Measurements from ENCODE around the gene GPER1. TPM values are rescaled to one million over a fixed set of nuclear protein-coding genes. Genes with fewer than 3 reads are reported as not detected.

The GPER1 gene
- total RNA-seq, 1 experiment from 2014 or later = 1.2 TPM

GRCh38 chr7:1076184-1077072, 11.5 kb upstream of the GPER1 start (continued):
- TF ChIP-seq TCF7L2 (IDR thresholded peaks at IDR 0.05; ENCODE audit: borderline replicate concordance, extremely low read depth, insufficient read depth, insufficient read length) (no peak), SP1 (IDR thresholded peaks at IDR 0.05; ENCODE audit: low read depth) (no peak), CBX3 (IDR thresholded peaks at IDR 0.05; ENCODE audit: low read depth) (no peak), FOSL1 (IDR thresholded peaks at IDR 0.05; ENCODE audit: low read depth) (no peak), SRF (IDR thresholded peaks at IDR 0.05; ENCODE audit: low read depth) (no peak), RAD21 (IDR thresholded peaks at IDR 0.05; ENCODE audit: low read depth) (no peak)

- ChIA-PET POLR2A (no interaction called here), CTCF (interaction anchor here (1.1 kb wide), 1 partner anchor 9 kb away, joined by 3 read pairs; the partner anchor contains the start of gene GPER1), RAD21 (ENCODE audit: low non-redundant PET in 1 of 2, low total read pairs in 2 of 2, uncharacterized antibody in 2 of 2, unreplicated experiment in 2 of 2) (no interaction called here)
- no peaks in the 10 kb centered on the region for H3K27me3 ChIP-seq (ENCODE audit: insufficient read depth, low read length)
- no peak overlapping the region for H3K9ac ChIP-seq (ENCODE audit: low read length)
- H3K4me2 ChIP-seq (ENCODE audit: low read length) = no peak overlapping the region
- peaks cover 0 to 5% of the 10 kb centered on the region in 2 experiments; a peak in 2 of 4 replicates for H3K4me1 ChIP-seq (ENCODE audit: control insufficient read depth in 1 of 2, insufficient read depth in 2 of 2, low read length in 2 of 2)
- intact Hi-C loops (cut with micrococcal nuclease) = no loop called here
- no peak for ATAC-seq
- no peaks in the 10 kb centered on the region for H3K9me3 ChIP-seq (ENCODE audit: control insufficient read depth in 1 of 2, insufficient read depth in 1 of 2, low read depth in 1 of 2, low read length in 2 of 2)
- no TSS peak for BruUV-seq (replicated peaks)
- H4K20me1 ChIP-seq (ENCODE audit: insufficient read depth) = no peaks in the 10 kb centered on the region
- no peak for DNase-seq (ENCODE audit: low read depth, low spot score)
- no peak overlapping the region for H2AFZ ChIP-seq (ENCODE audit: low read depth, low read length, poor library complexity, severe bottlenecking)
- no peak overlapping the region for H3K27ac ChIP-seq (ENCODE audit: low read depth, low read length)
- H3K4me3 ChIP-seq (replicated peaks in 1 of 2; ENCODE audit: low read depth in 1 of 2, low read length in 2 of 2) = no peak overlapping the region
- no peaks in the 10 kb centered on the region for H3K9me2 ChIP-seq (ENCODE audit: insufficient read depth)
- H3K36me3 ChIP-seq (ENCODE audit: control insufficient read depth in 1 of 2, insufficient read depth in 2 of 2, low read length in 2 of 2) = no peaks in the 10 kb centered on the region
- no peaks in the 10 kb centered on the region for H3K79me2 ChIP-seq (ENCODE audit: insufficient read depth, low read length)
- TF ChIP-seq MAX (IDR thresholded peaks at IDR 0.05) (no peak), ATF3 (IDR thresholded peaks at IDR 0.05) (no peak), SRF (IDR thresholded peaks at IDR 0.05; ENCODE audit: low read depth) (no peak), RAD21 (IDR thresholded peaks at IDR 0.05; ENCODE audit: low read depth) (no peak), ZBTB33 (IDR thresholded peaks at IDR 0.05; ENCODE audit: extremely low read depth, insufficient replicate concordance, low read length) (no peak), JUND (IDR thresholded peaks at IDR 0.05) (no peak), TCF7L2 (IDR thresholded peaks at IDR 0.05; ENCODE audit: borderline replicate concordance, extremely low read depth, insufficient read depth, insufficient read length) (no peak), POLR2A (IDR thresholded peaks at IDR 0.05; ENCODE audit: borderline replicate concordance, extremely low read depth, insufficient read depth, insufficient read length) (no peak), ZFX (IDR thresholded peaks at IDR 0.05) (no peak), EZH2phosphoT487 (IDR thresholded peaks at IDR 0.05; ENCODE audit: borderline replicate concordance) (no peak), REST (IDR thresholded peaks at IDR 0.05; ENCODE audit: low read depth) (no peak), SP1 (IDR thresholded peaks at IDR 0.05; ENCODE audit: low read depth) (no peak), POLR2AphosphoS5 (IDR thresholded peaks at IDR 0.05; ENCODE audit: low read depth, low read length) (no peak), ZNF274 (IDR thresholded peaks at IDR 0.05; ENCODE audit: low read depth, low read length) (no peak)
Measured at GRCh38 chr7:1078519-1078918, 9.4 kb upstream of the GPER1 start.
